ENCODE measurements around the gene RPS16. TPM values are rescaled to one million over a fixed set of nuclear protein-coding genes. Genes with fewer than 3 reads are reported as not detected.

Gene RPS16
- total RNA-seq, result 38.5 and 131 TPM in 2 replicates

GRCh38 chr19:39435499-39436349 lies at the start of gene RPS16:
TSS of gene RPS16 (minus strand) at chr19:39435949. CDS start at chr19:39435895, 54 bp downstream.

DNA sequence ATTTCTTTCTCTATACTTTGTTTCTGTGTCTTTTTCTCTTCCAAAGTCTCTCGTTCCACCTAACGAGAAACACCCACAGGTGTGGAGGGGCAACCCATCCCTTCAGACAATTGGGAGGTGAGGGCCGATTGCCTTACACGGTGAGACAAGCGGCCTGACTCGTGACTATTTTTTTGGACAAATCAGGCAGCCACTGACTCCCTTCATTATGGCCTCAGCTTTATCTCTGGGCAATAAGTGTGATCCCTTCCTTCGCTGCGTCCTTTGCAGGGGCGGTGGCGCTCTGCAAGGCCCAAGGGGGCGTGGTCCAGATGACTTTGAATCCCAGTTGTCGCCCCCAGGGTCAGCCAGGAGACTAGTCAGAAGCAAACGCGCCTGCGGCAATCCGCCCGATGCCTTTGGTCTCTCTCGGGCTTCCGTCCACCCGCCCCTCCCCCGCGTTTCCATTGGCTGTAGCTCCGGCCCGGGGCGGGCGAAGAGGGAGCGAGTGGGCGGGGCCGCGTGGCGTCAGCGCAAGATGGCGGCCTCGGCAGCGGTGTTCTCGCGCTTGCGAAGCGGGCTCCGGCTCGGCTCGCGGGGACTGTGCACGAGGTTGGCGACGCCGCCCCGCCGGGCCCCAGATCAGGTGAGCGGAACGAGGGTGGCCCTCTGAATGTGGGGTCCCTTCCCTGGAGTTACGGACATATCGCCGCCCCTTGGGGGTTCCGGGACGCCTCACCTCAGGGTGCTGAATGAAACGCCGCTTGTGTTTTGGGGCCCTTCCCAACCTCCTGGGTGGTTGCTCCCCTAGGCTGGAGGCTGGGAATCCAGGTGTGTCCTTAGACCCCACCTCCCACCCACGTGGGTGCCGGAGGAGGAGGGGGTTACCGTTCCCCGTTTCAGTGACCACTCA lies 44.8 kb upstream of the RPS16 start, which contains the start of gene TIMM50:
Gene TIMM50 (plus strand): TSS at position 502 of the 892 bp plus-strand sequence. CDS start 16 bp downstream, at position 518.

GRCh38 chr19:39445196-39446111 lies 9.7 kb upstream of the RPS16 start, which contains the start of gene SUPT5H:
TSS of gene SUPT5H (plus strand) at chr19:39445582. CDS start at chr19:39445891, 309 bp downstream.

DNA sequence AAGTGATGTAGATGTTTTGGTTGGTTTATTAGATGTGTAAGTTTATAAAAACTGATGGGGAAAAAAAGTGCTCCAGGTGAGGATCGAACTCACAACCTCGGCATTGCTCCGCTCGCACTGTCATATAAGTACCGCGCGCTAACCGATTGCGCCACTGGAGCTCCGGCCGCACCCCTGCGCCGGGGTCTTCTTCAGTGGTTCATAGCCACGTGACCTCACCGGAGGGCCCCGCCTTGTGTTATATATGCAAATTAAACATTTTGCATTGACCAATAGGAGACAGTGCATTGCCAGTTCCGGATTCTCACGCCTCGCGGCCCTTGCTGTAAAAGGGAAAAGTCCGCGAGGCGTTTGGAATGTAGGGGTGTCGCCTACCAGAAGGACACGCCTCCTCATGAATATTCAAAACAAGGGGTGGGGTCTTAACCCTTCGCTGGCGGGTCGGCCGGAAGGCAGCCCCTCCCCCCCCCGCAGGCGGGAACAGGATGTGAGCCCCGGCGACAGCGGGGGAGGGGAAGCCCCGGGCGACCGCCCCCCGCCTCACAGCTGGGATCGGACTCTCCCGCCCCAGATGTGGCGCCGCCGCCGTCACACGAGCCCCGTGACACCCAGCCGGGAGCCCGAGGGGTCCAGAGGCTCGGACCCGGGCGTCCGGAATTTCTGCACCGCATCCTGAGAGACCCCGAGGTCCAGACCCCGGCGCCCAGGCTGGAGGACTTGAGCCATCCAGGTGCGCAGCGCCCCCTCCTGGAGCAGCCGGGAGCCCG lies 23.5 kb downstream of the RPS16 start, which contains the start of gene PLEKHG2:
Gene PLEKHG2 (plus strand): TSS at position 570 of the 767 bp plus-strand sequence. CDS start 1,418 bp downstream, outside the sequence.

DNA sequence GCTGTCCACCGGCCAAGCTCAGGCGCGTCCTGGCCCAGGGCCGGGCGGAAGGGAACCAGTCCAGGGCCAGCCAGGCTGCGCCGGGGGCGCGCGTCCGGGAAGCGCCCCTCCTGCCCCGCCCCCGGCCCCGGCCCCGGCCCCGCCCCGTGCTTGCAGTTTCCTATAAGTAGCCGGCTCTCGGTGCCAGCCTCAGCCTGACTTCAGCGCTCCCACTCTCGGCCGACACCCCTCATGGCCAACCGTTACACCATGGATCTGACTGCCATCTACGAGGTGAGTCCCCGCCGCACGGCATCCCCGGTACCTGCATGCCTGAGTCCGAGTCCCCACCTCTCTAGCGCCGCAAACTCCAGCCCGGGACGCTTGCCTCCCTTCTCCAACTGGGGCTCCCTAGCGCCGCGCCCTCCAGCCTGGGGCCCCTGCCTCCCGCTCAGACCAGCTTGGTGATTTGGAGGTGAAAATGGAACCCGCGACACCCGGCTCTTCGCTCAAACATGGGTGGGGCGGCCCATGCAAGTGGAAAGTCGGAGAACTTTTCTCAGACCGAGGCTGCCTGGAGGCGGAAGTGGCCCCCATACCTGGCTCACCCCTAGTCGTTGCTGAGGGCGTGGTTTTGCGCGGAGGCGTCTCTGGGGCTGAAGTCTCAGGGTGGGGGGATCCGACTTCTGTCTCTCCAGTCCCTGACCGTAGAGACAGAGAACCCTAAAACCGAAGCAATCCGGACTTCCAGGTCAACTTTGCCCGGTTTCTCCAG lies 28.9 kb downstream of the RPS16 start, which contains the start of gene ZFP36:
Gene ZFP36 (plus strand): TSS at position 192 of the 754 bp plus-strand sequence. CDS start 58 bp downstream, at position 250.

GRCh38 chr19:39390751-39391437 lies 44.9 kb downstream of the RPS16 start, which contains the start of the genes MED29 and PAF1:
TSS of gene MED29 (plus strand) at chr19:39391378. CDS start at chr19:39391423, 45 bp downstream.
TSS of gene PAF1 (minus strand) at chr19:39391106. CDS start at chr19:39390864, 242 bp downstream.

Other genes with a start within 250 kb of the RPS16 start
- gene NCCRP1, start 239.0 kb downstream of the RPS16 start, total RNA-seq, result not detected in 2 replicates
- gene SYCN, start 231.7 kb downstream of the RPS16 start, total RNA-seq, result not detected in 2 replicates
- not detected in 2 replicates for gene IFNL3, start 190.9 kb downstream of the RPS16 start, total RNA-seq
- gene IFNL4, start 187.1 kb downstream of the RPS16 start, total RNA-seq, result not detected in 2 replicates
- gene IFNL2, start 167.6 kb downstream of the RPS16 start, total RNA-seq, result not detected in 2 replicates
- gene IFNL1, start 139.5 kb downstream of the RPS16 start, total RNA-seq, result not detected in 2 replicates
- gene LRFN1, start 115.1 kb downstream of the RPS16 start, total RNA-seq, result under 0.01 TPM in 1 of 2 replicates, not detected in the other
- 0.87 and 2.6 TPM in 2 replicates for gene GMFG, start 99.9 kb downstream of the RPS16 start, total RNA-seq
- gene SAMD4B, start 93.5 kb downstream of the RPS16 start, total RNA-seq, result 33.6 and 40.2 TPM in 2 replicates
- gene PAF1, start 44.8 kb downstream of the RPS16 start, total RNA-seq, result 44.8 and 65.8 TPM in 2 replicates
- gene MED29, start 44.6 kb downstream of the RPS16 start, total RNA-seq, result 13.9 and 14.5 TPM in 2 replicates
- 2.5 and 5.2 TPM in 2 replicates for gene ZFP36, start 29.1 kb downstream of the RPS16 start, total RNA-seq
- 18.1 and 29.5 TPM in 2 replicates for gene PLEKHG2, start 23.3 kb downstream of the RPS16 start, total RNA-seq
- 58.9 and 87.9 TPM in 2 replicates for gene SUPT5H, start 9.6 kb upstream of the RPS16 start, total RNA-seq
- 50.5 and 68.8 TPM in 2 replicates for gene TIMM50, start 44.9 kb upstream of the RPS16 start, total RNA-seq
- gene DLL3, start 63.0 kb upstream of the RPS16 start, total RNA-seq, result 0.06 TPM in 1 of 2 replicates, not detected in the other
- not detected in 2 replicates for gene SELENOV, start 79.2 kb upstream of the RPS16 start, total RNA-seq
- 3.4 and 4.2 TPM in 2 replicates for gene EID2B, start 96.9 kb upstream of the RPS16 start, total RNA-seq
- gene EID2, start 104.2 kb upstream of the RPS16 start, total RNA-seq, result 10.1 and 11.9 TPM in 2 replicates
- gene LGALS13, start 166.6 kb upstream of the RPS16 start, total RNA-seq, result not detected in 2 replicates
- not detected in 2 replicates for gene LGALS16, start 220.0 kb upstream of the RPS16 start, total RNA-seq